SU-DHL-6 (cell line): ENCODE measurements around the gene GJA4.

Source experiments
- H2AFZ ChIP-seq: fragments of 200-600 bp; sonication (generic); 2 replicates; pipeline ENCODE4 v1.6.1; 2014; ENCODE audit warnings: low read depth, mild to moderate bottlenecking, moderate library complexity, mixed read lengths, antibody characterized with exemption, low read length; ENCODE audit not compliant: severe bottlenecking
- H3F3A ChIP-seq: fragments of 200-600 bp; shearing (Covaris generic); 2 replicates; pipeline ENCODE4 v1.6.0; 2016; ENCODE audit warnings: antibody characterized with exemption, mild to moderate bottlenecking; ENCODE audit not compliant: insufficient read depth
- H3K27ac ChIP-seq: fragments of 200-600 bp; sonication (generic); 2 replicates; pipeline ENCODE4 v1.5.1; 2016; ENCODE audit warnings: low read depth, mild to moderate bottlenecking, low read length, moderate library complexity, mixed read lengths
- H3K27me3 ChIP-seq: fragments of 200-600 bp; sonication (generic), shearing (Covaris generic); 2 replicates; pipeline ENCODE4 v1.6.0; 2014; ENCODE audit warnings: mild to moderate bottlenecking, low read length
- H3K36me3 ChIP-seq: fragments of 200-600 bp; sonication (generic); 2 replicates; pipeline ENCODE4 v1.6.1; 2014; ENCODE audit warnings: mild to moderate bottlenecking, low read length, mixed read lengths
- H3K4me2 ChIP-seq: fragments of 300-600, 200-600 bp; shearing (Covaris generic), sonication (generic); 2 replicates; pipeline ENCODE4 v1.6.0; 2014; ENCODE audit warnings: low read length, low read depth, mild to moderate bottlenecking; ENCODE audit not compliant: poor library complexity, severe bottlenecking
- H3K4me3 ChIP-seq: fragments of 200-600 bp; sonication (generic); 2 replicates; pipeline ENCODE4 v1.5.1; 2014; ENCODE audit warnings: antibody characterized with exemption, low read length, mild to moderate bottlenecking, mixed read lengths; ENCODE audit not compliant: insufficient read depth, poor library complexity, severe bottlenecking
- H3K79me2 ChIP-seq: fragments of 200-600 bp; sonication (generic); 2 replicates; pipeline ENCODE4 v1.6.1; 2014; ENCODE audit warnings: mild to moderate bottlenecking, low read length, moderate library complexity; ENCODE audit not compliant: insufficient read depth
- H3K9ac ChIP-seq: fragments of 200-600 bp; sonication (generic); 2 replicates; pipeline ENCODE4 v1.7.0; 2014; ENCODE audit warnings: mild to moderate bottlenecking, low read length
- H3K9me2 ChIP-seq: fragments of 200-600 bp; sonication (generic); replicated peaks from 2 replicates; pipeline ENCODE4 v1.6.1; 2014; ENCODE audit warnings: low read length; ENCODE audit not compliant: insufficient read depth
- H3K9me3 ChIP-seq: fragments of 200-600 bp; sonication (generic); 2 replicates; pipeline ENCODE4 v1.6.1; 2014; ENCODE audit warnings: low read length, mixed read lengths; ENCODE audit not compliant: insufficient read depth
- H4K20me1 ChIP-seq: fragments of 200-600 bp; sonication (generic); 2 replicates; pipeline ENCODE4 v1.6.1; 2014; ENCODE audit warnings: low read depth, mild to moderate bottlenecking, antibody characterized with exemption, low read length, moderate library complexity, mixed read lengths
- EZH2phosphoT487 ChIP-seq: fragments of 200-600 bp; sonication (generic), shearing (Covaris generic); conservative IDR thresholded peaks from 2 replicates; pipeline ENCODE4 v1.6.1; 2018; ENCODE audit warnings: mild to moderate bottlenecking, antibody characterized with exemption, low read length, moderate library complexity, mixed read lengths
- TF ChIP-seq, protein P1 (sequence below): fragments of 200-600 bp; sonication (generic); IDR thresholded peaks from one replicate; pipeline ENCODE4 v1.5.1; 2017; ENCODE audit warnings: antibody characterized with exemption, mild to moderate bottlenecking, low read length, moderate library complexity; ENCODE audit not compliant: insufficient read depth, poor library complexity, severe bottlenecking

GJA4 gene

DNA sequence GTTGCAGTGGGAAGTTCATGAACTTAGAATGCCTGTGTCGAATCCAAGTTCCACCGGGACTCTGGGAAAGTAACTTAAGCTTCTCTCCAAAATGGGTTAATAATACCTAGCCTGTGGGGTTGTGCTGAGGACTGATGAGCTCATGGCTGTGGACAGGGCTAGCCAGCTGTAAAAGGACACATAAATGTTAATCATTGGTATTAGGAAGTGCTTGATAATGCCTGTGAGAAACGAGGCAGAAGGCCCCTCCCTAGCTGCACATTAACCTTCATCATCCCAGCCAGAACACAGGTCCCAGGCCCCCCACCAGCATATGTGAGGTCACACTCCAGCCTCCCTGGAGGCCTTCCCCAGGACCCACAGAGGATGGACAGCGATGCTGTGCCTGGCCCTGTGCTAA, 34.0 kb upstream of the GJA4 start:
- Histone ChIP-seq H3K9me2 (no peaks in the 10 kb centered on the region), H3F3A (no peaks in the 10 kb centered on the region), H2AFZ (no peak overlapping the region), H3K79me2 (no peaks in the 10 kb centered on the region), H3K4me3 (no peak overlapping the region), H3K9ac (no peak overlapping the region), H3K4me2 (no peak overlapping the region), H3K27ac (no peak overlapping the region), H3K9me3 (no peaks in the 10 kb centered on the region), H4K20me1 (no peaks in the 10 kb centered on the region), H3K36me3 (no peaks in the 10 kb centered on the region), H3K27me3 (no peaks in the 10 kb centered on the region)
- TF ChIP-seq, protein P1, sequence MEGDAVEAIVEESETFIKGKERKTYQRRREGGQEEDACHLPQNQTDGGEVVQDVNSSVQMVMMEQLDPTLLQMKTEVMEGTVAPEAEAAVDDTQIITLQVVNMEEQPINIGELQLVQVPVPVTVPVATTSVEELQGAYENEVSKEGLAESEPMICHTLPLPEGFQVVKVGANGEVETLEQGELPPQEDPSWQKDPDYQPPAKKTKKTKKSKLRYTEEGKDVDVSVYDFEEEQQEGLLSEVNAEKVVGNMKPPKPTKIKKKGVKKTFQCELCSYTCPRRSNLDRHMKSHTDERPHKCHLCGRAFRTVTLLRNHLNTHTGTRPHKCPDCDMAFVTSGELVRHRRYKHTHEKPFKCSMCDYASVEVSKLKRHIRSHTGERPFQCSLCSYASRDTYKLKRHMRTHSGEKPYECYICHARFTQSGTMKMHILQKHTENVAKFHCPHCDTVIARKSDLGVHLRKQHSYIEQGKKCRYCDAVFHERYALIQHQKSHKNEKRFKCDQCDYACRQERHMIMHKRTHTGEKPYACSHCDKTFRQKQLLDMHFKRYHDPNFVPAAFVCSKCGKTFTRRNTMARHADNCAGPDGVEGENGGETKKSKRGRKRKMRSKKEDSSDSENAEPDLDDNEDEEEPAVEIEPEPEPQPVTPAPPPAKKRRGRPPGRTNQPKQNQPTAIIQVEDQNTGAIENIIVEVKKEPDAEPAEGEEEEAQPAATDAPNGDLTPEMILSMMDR: no peak
- TF ChIP-seq EZH2phosphoT487: no peak

DNA sequence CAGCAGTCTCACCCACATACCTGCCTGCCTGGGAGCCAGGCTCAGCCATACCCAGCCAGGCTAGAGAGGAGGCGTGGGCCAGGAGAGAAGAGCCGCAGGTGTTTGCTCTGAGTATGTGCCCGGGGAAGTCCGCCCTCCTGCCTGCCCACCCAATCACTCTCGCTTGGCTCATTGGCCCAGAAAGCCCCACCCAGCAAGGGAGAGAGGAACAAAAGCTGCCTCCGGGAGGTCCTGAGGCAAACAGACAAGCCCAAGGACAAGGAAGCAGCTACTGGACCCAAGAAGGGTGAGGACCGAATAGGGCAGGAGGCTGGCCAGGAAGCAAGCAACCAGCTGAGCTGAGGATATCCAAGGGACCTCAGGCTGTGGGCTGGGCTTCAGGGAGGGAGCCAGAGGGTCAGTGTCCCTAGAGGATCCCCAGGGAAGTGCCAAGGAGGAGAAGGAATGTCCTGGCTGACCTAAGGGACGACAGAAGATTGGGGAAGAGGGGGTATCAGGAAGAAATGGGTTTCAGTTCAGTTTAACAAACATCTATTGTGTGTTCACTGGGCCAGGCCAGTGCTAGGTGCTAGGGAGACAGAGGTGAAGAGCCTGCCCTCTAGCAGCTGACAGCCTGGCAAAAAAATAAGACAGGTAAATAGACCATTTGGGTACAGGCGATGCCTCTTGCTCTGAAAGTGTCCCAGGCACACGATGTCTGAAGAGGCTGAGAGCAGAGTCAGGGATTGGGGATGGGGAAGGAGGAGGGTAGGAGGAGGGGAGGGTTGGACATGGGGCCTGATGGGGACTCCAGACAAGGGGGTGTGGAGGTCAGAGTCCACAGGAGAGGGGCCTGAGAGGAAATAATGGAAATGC, 33.1 kb upstream of the GJA4 start, which contains the start of gene GJB4:
Gene GJB4, plus strand, starts transcription at position 238 of the 855 bp plus-strand sequence. CDS start 1,515 bp downstream, outside the sequence.
- Histone ChIP-seq H3K36me3 (no peaks in the 10 kb centered on the region), H3K27me3 (no peaks in the 10 kb centered on the region), H3K9me3 (no peaks in the 10 kb centered on the region), H3K4me3 (no peak within 1 kb of the TSS), H3K9me2 (no peaks in the 10 kb centered on the region), H2AFZ (no peak within 1 kb of the TSS), H3K9ac (no peak within 1 kb of the TSS), H3K79me2 (no peaks in the 10 kb centered on the region), H3K4me2 (no peak within 1 kb of the TSS), H3F3A (no peaks in the 10 kb centered on the region), H3K27ac (no peak within 1 kb of the TSS), H4K20me1 (no peaks in the 10 kb centered on the region)
- no peak for TF ChIP-seq EZH2phosphoT487
- TF ChIP-seq, protein P1: no peak

DNA sequence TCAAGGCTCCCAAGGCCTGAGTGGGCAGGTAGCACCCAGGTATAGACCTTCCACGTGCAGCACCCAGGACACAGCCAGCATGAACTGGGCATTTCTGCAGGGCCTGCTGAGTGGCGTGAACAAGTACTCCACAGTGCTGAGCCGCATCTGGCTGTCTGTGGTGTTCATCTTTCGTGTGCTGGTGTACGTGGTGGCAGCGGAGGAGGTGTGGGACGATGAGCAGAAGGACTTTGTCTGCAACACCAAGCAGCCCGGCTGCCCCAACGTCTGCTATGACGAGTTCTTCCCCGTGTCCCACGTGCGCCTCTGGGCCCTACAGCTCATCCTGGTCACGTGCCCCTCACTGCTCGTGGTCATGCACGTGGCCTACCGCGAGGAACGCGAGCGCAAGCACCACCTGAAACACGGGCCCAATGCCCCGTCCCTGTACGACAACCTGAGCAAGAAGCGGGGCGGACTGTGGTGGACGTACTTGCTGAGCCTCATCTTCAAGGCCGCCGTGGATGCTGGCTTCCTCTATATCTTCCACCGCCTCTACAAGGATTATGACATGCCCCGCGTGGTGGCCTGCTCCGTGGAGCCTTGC, 31.5 kb upstream of the GJA4 start:
- Histone ChIP-seq H3K4me2 (no peak overlapping the region), H3K9ac (no peak overlapping the region), H3K4me3 (no peak overlapping the region), H2AFZ (no peak overlapping the region), H4K20me1 (no peaks in the 10 kb centered on the region), H3K9me2 (no peaks in the 10 kb centered on the region), H3K27ac (no peak overlapping the region), H3K36me3 (no peaks in the 10 kb centered on the region), H3F3A (no peaks in the 10 kb centered on the region), H3K27me3 (no peaks in the 10 kb centered on the region), H3K9me3 (no peaks in the 10 kb centered on the region), H3K79me2 (no peaks in the 10 kb centered on the region)
- TF ChIP-seq, protein P1: no peak
- TF ChIP-seq EZH2phosphoT487: no peak
